ENCODE results near the gene BLTP3A. TPM values are rescaled to one million over a fixed set of nuclear protein-coding genes. Genes with fewer than 3 reads are reported as not detected.
"Not testable (repeated sequence)": the region's sequence is repeated elsewhere in the genome, so short reads cannot be mapped to it uniquely, and the experiment has no call there.

The BLTP3A gene
- total and polyA plus RNA-seq, 2 donors (not counting 1 experiment from before 2014, with no cell fraction given): 4.1 to 11.3 TPM

DNA sequence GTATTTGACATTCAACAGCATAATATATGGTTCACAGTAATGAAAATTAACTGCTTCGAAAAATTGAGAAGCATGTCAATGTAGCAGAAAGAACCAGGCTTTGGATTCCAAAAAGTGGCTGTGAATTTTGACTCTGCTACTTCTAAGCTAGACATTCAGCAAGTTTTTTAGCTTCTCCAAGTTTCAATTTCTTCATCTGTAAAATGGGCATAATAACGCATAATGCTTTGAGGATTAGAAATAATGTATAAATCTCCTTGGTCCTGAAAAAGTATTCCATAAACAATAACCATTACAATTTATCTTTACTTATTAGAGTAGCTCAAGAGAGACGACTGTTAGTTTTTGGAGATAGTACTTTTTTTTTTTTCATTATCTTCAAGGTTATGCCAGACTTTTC, 7.7 kb downstream of the BLTP3A start:
- Histone ChIP-seq H3K79me2 (ENCODE audit: control insufficient read depth, insufficient read depth, low read length) (peaks cover 61% of the 10 kb centered on the region), H3K27me3 (replicated peaks in 1 of 4; ENCODE audit: control extremely low read depth in 1 of 4, control insufficient read depth in 3 of 4, insufficient read depth in 4 of 4, low read length in 3 of 4) (no peaks in the 10 kb centered on the region), H2AFZ (ENCODE audit: insufficient read depth, low read depth, low read length, poor library complexity, severe bottlenecking) (no peak overlapping the region), H3K4me2 (replicated peaks; ENCODE audit: low read depth, low read length, poor library complexity, severe bottlenecking) (no peak overlapping the region), H3K9ac (ENCODE audit: low read length) (no peak overlapping the region), H3K27ac (ENCODE audit: low read length in 2 of 2) (no peak overlapping the region), H3K4me3 (ENCODE audit: control extremely low read depth in 1 of 5, extremely low read depth in 1 of 5, insufficient read depth in 1 of 5, low read depth in 2 of 5, low read length in 4 of 5) (no peak overlapping the region), H3K36me3 (replicated peaks in 1 of 2; ENCODE audit: control extremely low read depth in 1 of 2, control insufficient read depth in 1 of 2, extremely low read depth in 1 of 2, insufficient read depth in 2 of 2, low read length in 1 of 2) (no peaks in the 10 kb centered on the region), H4K20me1 (ENCODE audit: control insufficient read depth, insufficient read depth, low read length, poor library complexity, severe bottlenecking) (peaks cover 11% of the 10 kb centered on the region), H3K9me3 (ENCODE audit: control extremely low read depth in 1 of 3, control insufficient read depth in 2 of 3, insufficient read depth in 1 of 3, low read length in 2 of 3) (no peaks in the 10 kb centered on the region), H3K4me1 (ENCODE audit: control insufficient read depth in 2 of 2, insufficient read depth in 2 of 2, low read length in 2 of 2) (no peaks in the 10 kb centered on the region)
- Mint-ChIP-seq H3K27ac (no peak overlapping the region), H3K27me3 (no peaks in the 10 kb centered on the region), H3K4me1 (peaks cover 5% of the 10 kb centered on the region), H3K4me3 (no peak overlapping the region), H3K9me3 (ENCODE audit: insufficient read depth) (no peaks in the 10 kb centered on the region)
- intact Hi-C loops (cut with micrococcal nuclease): no loop called here
- TF ChIP-seq EZH2 (IDR thresholded peaks at IDR 0.05; ENCODE audit: borderline replicate concordance, insufficient read depth, low read depth, low read length, poor library complexity, severe bottlenecking): no peak
- ChIA-PET POLR2A (no interaction called here), CTCF (no interaction called here)
- ATAC-seq (ENCODE audit: low read depth) (no peak), DNase-seq (no peak)
- WGBS (ENCODE audit: insufficient coverage): no CpG with 5 or more reads among the region's 3 CpGs

- no peak overlapping the region for H3K4me3 Mint-ChIP-seq
- Histone ChIP-seq H3K4me2 (replicated peaks; ENCODE audit: low read depth, low read length, poor library complexity, severe bottlenecking) (no peak overlapping the region), H4K20me1 (ENCODE audit: control insufficient read depth, insufficient read depth, low read length, poor library complexity, severe bottlenecking) (peaks cover 19% of the 10 kb centered on the region), H3K9me3 (ENCODE audit: control extremely low read depth in 1 of 3, control insufficient read depth in 2 of 3, insufficient read depth in 1 of 3, low read length in 2 of 3) (no peaks in the 10 kb centered on the region), H3K27me3 (replicated peaks in 1 of 4; ENCODE audit: control extremely low read depth in 1 of 4, control insufficient read depth in 3 of 4, insufficient read depth in 4 of 4, low read length in 3 of 4) (no peaks in the 10 kb centered on the region), H3K36me3 (replicated peaks in 1 of 2; ENCODE audit: control extremely low read depth in 1 of 2, control insufficient read depth in 1 of 2, extremely low read depth in 1 of 2, insufficient read depth in 2 of 2, low read length in 1 of 2) (no peaks in the 10 kb centered on the region), H3K27ac (ENCODE audit: low read length in 2 of 2) (no peak overlapping the region), H3K4me3 (ENCODE audit: control extremely low read depth in 1 of 5, extremely low read depth in 1 of 5, insufficient read depth in 1 of 5, low read depth in 2 of 5, low read length in 4 of 5) (no peak overlapping the region), H3K9ac (ENCODE audit: low read length) (no peak overlapping the region), H3K79me2 (ENCODE audit: control insufficient read depth, insufficient read depth, low read length) (peaks cover 68% of the 10 kb centered on the region), H2AFZ (ENCODE audit: insufficient read depth, low read depth, low read length, poor library complexity, severe bottlenecking) (no peak overlapping the region), H3K4me1 (ENCODE audit: control insufficient read depth in 2 of 2, insufficient read depth in 2 of 2, low read length in 2 of 2) (peaks cover 0 to 3% of the 10 kb centered on the region in 2 donors)
- DNase-seq (no peak), ATAC-seq (ENCODE audit: low read depth) (no peak)
- ChIA-PET CTCF (interaction anchor here (0.6 to 1.5 kb wide), 4 partner anchors 8 to 547 kb away, joined by 4 to 7 read pairs (median 4); partner anchors contain the start of gene BLTP3A), POLR2A (no interaction called here)
- H3K27ac Mint-ChIP-seq: no peak overlapping the region
- no peak for TF ChIP-seq CTCF (IDR thresholded peaks at IDR 0.05)
- no peak for TF ChIP-seq EZH2 (IDR thresholded peaks at IDR 0.05; ENCODE audit: borderline replicate concordance, insufficient read depth, low read depth, low read length, poor library complexity, severe bottlenecking)
- intact Hi-C loops (cut with micrococcal nuclease): no loop called here
- no peaks in the 10 kb centered on the region for H3K27me3 Mint-ChIP-seq
- H3K4me1 Mint-ChIP-seq: peaks cover 7% of the 10 kb centered on the region
- H3K9me3 Mint-ChIP-seq (ENCODE audit: insufficient read depth): no peaks in the 10 kb centered on the region
Measured at GRCh38 chr6:34804543-34804942, 12.7 kb downstream of the BLTP3A start.

DNA sequence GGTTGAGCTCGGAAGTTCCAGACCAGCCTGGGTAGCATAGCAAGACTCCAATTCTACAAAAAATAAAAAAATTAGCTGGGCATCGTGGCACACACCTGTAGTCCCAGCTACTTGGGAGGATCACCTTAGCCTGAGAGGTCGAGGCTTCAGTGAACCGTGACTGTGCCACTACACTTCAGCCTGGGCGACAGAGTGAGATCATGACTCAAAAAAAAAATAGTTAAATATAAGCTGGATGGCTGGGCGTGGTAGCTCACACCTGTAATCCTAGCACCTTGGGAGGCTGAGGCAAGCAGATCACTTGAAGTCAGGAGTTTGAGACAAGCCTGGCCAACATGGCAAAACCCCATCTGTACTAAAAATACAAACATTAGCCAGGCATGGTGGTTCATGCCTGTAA, 13.2 kb downstream of the BLTP3A start:
- H3K4me3 Mint-ChIP-seq; H3K4me2 ChIP-seq (replicated peaks; ENCODE audit: low read depth, low read length, poor library complexity, severe bottlenecking); POLR2A ChIA-PET; H3K9ac ChIP-seq (ENCODE audit: low read length); ATAC-seq (ENCODE audit: low read depth); H3K36me3 ChIP-seq (replicated peaks in 1 of 2; ENCODE audit: control extremely low read depth in 1 of 2, control insufficient read depth in 1 of 2, extremely low read depth in 1 of 2, insufficient read depth in 2 of 2, low read length in 1 of 2); H3K4me1 Mint-ChIP-seq; DNase-seq; H3K27me3 ChIP-seq (replicated peaks in 1 of 4; ENCODE audit: control extremely low read depth in 1 of 4, control insufficient read depth in 3 of 4, insufficient read depth in 4 of 4, low read length in 3 of 4); intact Hi-C loops (cut with micrococcal nuclease); H3K4me1 ChIP-seq (ENCODE audit: control insufficient read depth in 2 of 2, insufficient read depth in 2 of 2, low read length in 2 of 2); H3K27ac ChIP-seq (ENCODE audit: low read length in 2 of 2); H3K27ac Mint-ChIP-seq; H2AFZ ChIP-seq (ENCODE audit: insufficient read depth, low read depth, low read length, poor library complexity, severe bottlenecking); H3K9me3 Mint-ChIP-seq (ENCODE audit: insufficient read depth); H3K27me3 Mint-ChIP-seq; H3K4me3 ChIP-seq (ENCODE audit: control extremely low read depth in 1 of 5, extremely low read depth in 1 of 5, insufficient read depth in 1 of 5, low read depth in 2 of 5, low read length in 4 of 5); H3K9me3 ChIP-seq (ENCODE audit: control extremely low read depth in 1 of 3, control insufficient read depth in 2 of 3, insufficient read depth in 1 of 3, low read length in 2 of 3): not testable (repeated sequence)
- Histone ChIP-seq H3K79me2 (ENCODE audit: control insufficient read depth, insufficient read depth, low read length) (peaks cover 65% of the 10 kb centered on the region), H4K20me1 (ENCODE audit: control insufficient read depth, insufficient read depth, low read length, poor library complexity, severe bottlenecking) (peaks cover 19% of the 10 kb centered on the region)
- WGBS (ENCODE audit: insufficient coverage): 84% methylated on average over 3 of the region's 6 CpGs
- CTCF ChIA-PET: interaction anchor here (1.0 to 1.5 kb wide), 3 partner anchors 13 to 609 kb away, joined by 3 to 7 read pairs (median 5); partner anchors contain the start of gene BLTP3A
